NB4 (cell line): Measurements from ENCODE around the gene LRMDA.

Experiments used
- DNase-seq: peaks from one replicate; pipeline ENCODE4 v3.0.0; 2010; ENCODE audit warnings: low read depth
- H3K4me3 ChIP-seq: one replicate; pipeline ENCODE4 v1.5.1; 2011; ENCODE audit warnings: mild to moderate bottlenecking, low read depth, low read length, moderate library complexity
- MYC ChIP-seq: IDR thresholded peaks from 2 replicates; pipeline ENCODE4 v1.6.1; 2011; ENCODE audit warnings: low read depth, low read length
- POLR2A ChIP-seq: IDR thresholded peaks from 2 replicates; pipeline ENCODE4 v1.6.1; 2011; ENCODE audit warnings: mild to moderate bottlenecking; ENCODE audit not compliant: insufficient read length; ENCODE audit errors: extremely low read depth
- TF ChIP-seq, protein P1 (sequence below): IDR thresholded peaks from 2 replicates; pipeline ENCODE4 v1.6.1; 2011; ENCODE audit warnings: low read depth, low read length
- TF ChIP-seq, protein P2 (sequence below): IDR thresholded peaks from one replicate; pipeline ENCODE4 v1.5.1; 2012; ENCODE audit warnings: low read depth, low read length

Gene LRMDA

DNA sequence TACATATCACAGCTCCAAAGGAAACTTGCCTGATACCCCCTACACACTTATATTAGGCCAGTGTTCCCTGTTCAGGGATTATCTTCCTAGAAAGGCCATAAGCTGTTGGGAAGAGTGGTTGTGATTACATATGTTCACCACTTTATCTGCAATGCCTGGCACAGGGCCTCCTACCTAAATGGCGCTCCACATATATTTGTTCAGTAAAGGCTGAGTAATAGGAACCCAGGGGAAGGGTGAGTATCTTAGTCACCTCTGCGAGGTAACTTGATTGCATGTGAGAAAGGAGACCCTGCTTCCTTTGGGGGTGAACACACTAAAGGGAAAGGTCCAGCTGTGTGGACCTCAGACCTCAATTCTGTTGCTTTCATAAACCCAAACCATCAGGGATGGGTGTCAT lies 896.0 kb downstream of the LRMDA start:
- no peak for TF ChIP-seq POLR2A
- no peak for TF ChIP-seq MYC
- TF ChIP-seq, protein P1, sequence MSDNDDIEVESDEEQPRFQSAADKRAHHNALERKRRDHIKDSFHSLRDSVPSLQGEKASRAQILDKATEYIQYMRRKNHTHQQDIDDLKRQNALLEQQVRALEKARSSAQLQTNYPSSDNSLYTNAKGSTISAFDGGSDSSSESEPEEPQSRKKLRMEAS, result no peak
- TF ChIP-seq, protein P2, sequence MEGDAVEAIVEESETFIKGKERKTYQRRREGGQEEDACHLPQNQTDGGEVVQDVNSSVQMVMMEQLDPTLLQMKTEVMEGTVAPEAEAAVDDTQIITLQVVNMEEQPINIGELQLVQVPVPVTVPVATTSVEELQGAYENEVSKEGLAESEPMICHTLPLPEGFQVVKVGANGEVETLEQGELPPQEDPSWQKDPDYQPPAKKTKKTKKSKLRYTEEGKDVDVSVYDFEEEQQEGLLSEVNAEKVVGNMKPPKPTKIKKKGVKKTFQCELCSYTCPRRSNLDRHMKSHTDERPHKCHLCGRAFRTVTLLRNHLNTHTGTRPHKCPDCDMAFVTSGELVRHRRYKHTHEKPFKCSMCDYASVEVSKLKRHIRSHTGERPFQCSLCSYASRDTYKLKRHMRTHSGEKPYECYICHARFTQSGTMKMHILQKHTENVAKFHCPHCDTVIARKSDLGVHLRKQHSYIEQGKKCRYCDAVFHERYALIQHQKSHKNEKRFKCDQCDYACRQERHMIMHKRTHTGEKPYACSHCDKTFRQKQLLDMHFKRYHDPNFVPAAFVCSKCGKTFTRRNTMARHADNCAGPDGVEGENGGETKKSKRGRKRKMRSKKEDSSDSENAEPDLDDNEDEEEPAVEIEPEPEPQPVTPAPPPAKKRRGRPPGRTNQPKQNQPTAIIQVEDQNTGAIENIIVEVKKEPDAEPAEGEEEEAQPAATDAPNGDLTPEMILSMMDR, result no peak
- DNase-seq, result no peak
- H3K4me3 ChIP-seq, result no peak overlapping the region

DNA sequence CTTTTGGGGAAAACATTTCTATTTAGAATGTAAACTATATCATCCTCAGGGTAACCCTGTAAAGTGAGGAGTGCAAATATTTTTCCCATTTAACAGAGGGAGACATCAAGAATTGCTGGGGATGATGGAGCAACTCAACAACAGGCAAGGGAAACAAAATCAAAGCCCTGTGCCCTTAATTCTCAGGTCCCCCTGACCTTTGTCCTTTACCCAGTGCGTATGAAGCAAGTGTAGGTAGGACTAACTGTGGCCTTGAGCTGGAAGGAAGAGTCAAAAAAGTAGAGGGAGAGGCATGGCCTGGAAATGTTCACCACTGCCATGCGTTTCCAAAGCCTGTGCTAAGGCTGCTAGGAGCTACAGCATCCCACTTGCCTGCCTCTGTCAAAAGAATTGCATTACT lies 896.9 kb downstream of the LRMDA start:
- DNase-seq, result no peak
- no peak overlapping the region for H3K4me3 ChIP-seq
- TF ChIP-seq, protein P2, result no peak
- TF ChIP-seq MYC (no peak), POLR2A (no peak)
- TF ChIP-seq, protein P1, result no peak

DNA sequence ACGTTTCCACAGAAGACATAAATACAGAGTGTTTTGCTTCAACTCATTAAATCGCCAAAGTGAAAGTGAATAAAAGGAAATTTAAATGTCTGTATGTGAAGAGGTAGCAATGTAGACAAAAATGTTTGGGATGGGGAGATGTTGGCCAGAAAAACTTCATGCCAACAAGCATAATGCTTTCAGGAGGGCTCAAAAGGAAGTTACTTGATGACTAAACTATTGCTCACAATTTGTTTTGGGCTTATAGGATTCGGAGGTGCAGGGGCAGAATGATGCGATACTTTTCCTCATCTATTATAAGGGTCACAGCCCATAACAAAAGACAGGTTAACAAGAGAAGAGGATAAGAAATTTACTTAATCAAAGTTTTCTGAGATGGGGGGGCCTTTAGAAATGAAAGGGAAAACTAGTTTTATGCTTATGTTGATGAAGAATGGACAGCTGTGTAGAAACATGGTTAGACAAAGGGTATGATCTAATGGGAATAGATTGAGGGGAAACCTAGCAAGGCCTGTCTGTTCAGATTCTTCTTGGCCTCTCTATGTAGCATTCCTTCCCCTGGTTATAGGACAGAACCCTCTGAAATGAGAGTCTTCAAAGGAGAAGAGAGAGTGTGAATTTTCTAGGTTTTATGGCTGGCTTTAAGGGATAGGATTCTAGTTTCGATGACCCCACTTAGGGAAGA lies 898.6 kb downstream of the LRMDA start:
- DNase-seq, result no peak
- H3K4me3 ChIP-seq, result no peak overlapping the region
- TF ChIP-seq, protein P2, result no peak
- no peak for TF ChIP-seq POLR2A
- TF ChIP-seq, protein P1, result no peak
- TF ChIP-seq MYC, result no peak

DNA sequence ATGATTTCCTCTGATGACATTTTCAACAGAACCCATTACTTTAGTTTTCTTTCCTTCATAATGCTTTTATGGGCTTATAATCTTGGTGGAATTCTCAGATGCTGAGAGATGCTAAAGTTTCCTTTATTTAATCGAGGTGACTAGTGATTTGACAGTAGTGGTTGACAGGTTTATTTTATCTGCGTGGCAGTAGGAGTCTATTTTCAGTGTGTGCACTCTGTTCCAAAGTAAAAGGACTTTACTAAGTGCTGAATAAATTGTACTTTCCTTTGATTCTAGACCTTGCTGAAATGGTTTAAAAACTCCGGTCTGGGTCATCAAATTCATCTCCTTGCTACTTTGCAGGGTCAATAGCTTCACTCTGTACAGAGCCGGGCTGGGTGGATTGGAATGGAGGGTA lies 900.3 kb downstream of the LRMDA start:
- DNase-seq, result no peak
- TF ChIP-seq, protein P2, result no peak
- TF ChIP-seq MYC, result no peak
- TF ChIP-seq, protein P1, result no peak
- no peak for TF ChIP-seq POLR2A
- H3K4me3 ChIP-seq, result no peak overlapping the region

DNA sequence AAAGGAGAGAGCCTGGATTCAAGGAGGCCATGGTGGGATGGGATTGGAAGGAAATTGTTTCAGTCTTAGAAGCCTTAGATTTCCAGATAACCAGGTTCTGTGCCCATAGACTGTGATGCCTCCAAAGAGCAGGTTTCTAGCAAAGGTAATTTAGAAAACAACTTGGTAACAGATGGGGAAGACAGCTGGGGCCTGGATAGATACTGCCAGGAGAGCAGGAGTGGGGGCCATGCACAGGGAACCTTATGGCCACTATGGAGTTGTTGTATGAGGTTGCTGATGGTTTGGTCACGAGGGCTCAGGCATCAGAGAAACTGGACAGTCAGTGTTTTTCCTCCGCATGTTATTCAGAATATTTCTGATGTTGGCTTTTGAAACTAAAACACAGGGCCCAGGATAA lies 901.9 kb downstream of the LRMDA start:
- no peak for TF ChIP-seq POLR2A
- no peak for TF ChIP-seq MYC
- TF ChIP-seq, protein P1, result no peak
- TF ChIP-seq, protein P2, result no peak
- DNase-seq, result no peak
- no peak overlapping the region for H3K4me3 ChIP-seq
